HG02885 (cell line): ENCODE results near the gene PNLIPRP2.

Experiments used
- ATAC-seq: cut with Tn5 transposase; IDR thresholded peaks from one replicate; pipeline ENCODE4 v1.9.1; 2021; ENCODE audit warnings: mild to moderate bottlenecking; ENCODE audit not compliant: unreplicated experiment, poor library complexity

Gene PNLIPRP2

GRCh38 chr10:116620423-116621400 lies at the start of gene PNLIPRP2:
TSS of gene PNLIPRP2 (plus strand) at chr10:116620953.
- ATAC-seq = no peak

- ATAC-seq = no peak
These were observed 46.0 kb upstream of the PNLIPRP2 start for GRCh38 chr10:116574797-116575196.

- no peak for ATAC-seq
These were observed 32.7 kb upstream of the PNLIPRP2 start for GRCh38 chr10:116587878-116588591.

GRCh38 chr10:116588995-116589394 lies 31.8 kb upstream of the PNLIPRP2 start:
- ATAC-seq = no peak

- no peak for ATAC-seq
These were observed 30.8 kb upstream of the PNLIPRP2 start for GRCh38 chr10:116589926-116590325.

GRCh38 chr10:116590590-116591444 lies 29.9 kb upstream of the PNLIPRP2 start, which contains the start of gene PNLIPRP1:
TSS of gene PNLIPRP1 (plus strand) at chr10:116590959. CDS start at chr10:116591130, 171 bp downstream.
- ATAC-seq = no peak

GRCh38 chr10:116593139-116593740 lies 27.5 kb upstream of the PNLIPRP2 start:
- no peak for ATAC-seq

- no peak for ATAC-seq
These were observed 26.2 kb upstream of the PNLIPRP2 start for GRCh38 chr10:116594525-116595035.

- no peak for ATAC-seq
These were observed 24.7 kb upstream of the PNLIPRP2 start for GRCh38 chr10:116596062-116596461.

GRCh38 chr10:116597543-116597942 lies 23.2 kb upstream of the PNLIPRP2 start:
- ATAC-seq = no peak

GRCh38 chr10:116598329-116598728 lies 22.4 kb upstream of the PNLIPRP2 start:
- ATAC-seq = no peak

- no peak for ATAC-seq
These were observed 20.8 kb upstream of the PNLIPRP2 start for GRCh38 chr10:116599991-116600390.

- no peak for ATAC-seq
These were observed 17.9 kb upstream of the PNLIPRP2 start for GRCh38 chr10:116602648-116603400.

- no peak for ATAC-seq
These were observed 14.7 kb upstream of the PNLIPRP2 start for GRCh38 chr10:116606061-116606483.

GRCh38 chr10:116607336-116607735 lies 13.4 kb upstream of the PNLIPRP2 start:
- ATAC-seq = no peak

GRCh38 chr10:116608686-116609594 lies 11.8 kb upstream of the PNLIPRP2 start:
- ATAC-seq = no peak

- ATAC-seq = no peak
These were observed 10.2 kb upstream of the PNLIPRP2 start for GRCh38 chr10:116610443-116611152.
